ENCODE data around the gene CEP97. TPM values are rescaled to one million over a fixed set of nuclear protein-coding genes. Genes with fewer than 3 reads are reported as not detected.

CEP97 gene
- total and polyA plus RNA-seq, 9 of the 15 experiments (the other 6 are each of a cell fraction or from before 2014, with no cell fraction given), result 2.0 to 10.1 (median 4.3) TPM

GRCh38 chr3:101801174-101801573 lies 76.8 kb downstream of the CEP97 start:
- no TSS peak for BruUV-seq (replicated peaks)
- no peak for ATAC-seq
- TF ChIP-seq ZNF12 (CRISPR knock-in tag; IDR thresholded peaks at IDR 0.05) (no peak), HNRNPH1 (optimal IDR thresholded peaks at IDR 0.05; ENCODE audit: low read depth, low read length) (no peak), CBX1 (IDR thresholded peaks at IDR 0.05; ENCODE audit: low read depth) (no peak), EHMT2 (IDR thresholded peaks at IDR 0.05) (no peak), BRCA1 (IDR thresholded peaks at IDR 0.05) (no peak), BRCA1 (CRISPR knock-in tag; IDR thresholded peaks at IDR 0.05) (no peak), ZC3H8 (IDR thresholded peaks at IDR 0.05) (no peak), THAP12 (CRISPR knock-in tag; IDR thresholded peaks at IDR 0.05) (no peak), STAT6 (CRISPR knock-in tag; IDR thresholded peaks at IDR 0.05) (no peak), MTA2 (IDR thresholded peaks at IDR 0.05; ENCODE audit: low read depth) (no peak), ZNF124 (CRISPR knock-in tag; IDR thresholded peaks at IDR 0.05) (no peak)
- Histone ChIP-seq H2AFZ (ENCODE audit: low read depth, low read length) (no peak overlapping the region), H3K27me3 (ENCODE audit: control insufficient read depth in 2 of 2, insufficient read depth in 2 of 2, low read length in 2 of 2) (no peaks in the 10 kb centered on the region), H4K20me1 (replicated peaks; ENCODE audit: control insufficient read depth, insufficient read depth, low read length) (no peaks in the 10 kb centered on the region), H3K4me1 (replicated peaks in 1 of 2; ENCODE audit: control insufficient read depth in 2 of 2, insufficient read depth in 2 of 2, low read length in 2 of 2) (no peaks in the 10 kb centered on the region), H3K36me3 (ENCODE audit: control insufficient read depth, insufficient read depth, low read length) (no peaks in the 10 kb centered on the region), H3K4me3 (no peak overlapping the region), H3K9me3 (replicated peaks; ENCODE audit: control insufficient read depth, insufficient read depth, low read depth, low read length) (no peaks in the 10 kb centered on the region), H3K9me1 (ENCODE audit: control insufficient read depth, insufficient read depth, low read length) (no peaks in the 10 kb centered on the region), H3K79me2 (ENCODE audit: control insufficient read depth, insufficient read depth, low read length) (no peaks in the 10 kb centered on the region), H3K27ac (ENCODE audit: extremely low read depth, low read depth, low read length) (no peak overlapping the region), H3K4me2 (ENCODE audit: insufficient read depth, low read length) (no peak overlapping the region), H3K9ac (ENCODE audit: insufficient read depth in 1 of 2, low read depth in 2 of 2, low read length in 2 of 2) (no peak overlapping the region)
- 43% methylated on average over 3 of the region's 4 CpGs for WGBS (ENCODE audit: insufficient coverage, low coverage, missing lambda C conversion rate)
- intact Hi-C loops (cut with micrococcal nuclease), result no loop called here
- CTCF ChIA-PET (ENCODE audit: low intra/inter-chr PET ratio), result no interaction called here
- in situ Hi-C loops (cut with MboI), result loop anchor here (25.0 kb wide), 1 partner anchor 736 kb away; no protein-coding TSS in a partner anchor
- no peak for DNase-seq (ENCODE audit: extremely low read depth in 1 of 4, low spot score in 3 of 4)
- POLR2A ChIA-PET, result interaction anchor here (0.9 kb wide), 1 partner anchor 27 kb away, joined by 4 read pairs; no protein-coding TSS in a partner anchor
- FAIRE-seq, result no peak

All from K562 (cell line).